ENCODE data around the gene ZNF883.

The ZNF883 gene

GRCh38 chr9:112917987-112918362 lies 94.0 kb downstream of the ZNF883 start:
- no peak for DNase-seq (ENCODE audit: low read depth)

- no peak for DNase-seq (ENCODE audit: low read depth)
Measured at GRCh38 chr9:112917047-112917986, 94.7 kb downstream of the ZNF883 start.

- DNase-seq (ENCODE audit: low read depth) = no peak
Measured at GRCh38 chr9:112914524-112914923, 97.5 kb downstream of the ZNF883 start.

GRCh38 chr9:112913326-112913725 lies 98.7 kb downstream of the ZNF883 start:
- DNase-seq (ENCODE audit: low read depth) = no peak

GRCh38 chr9:112912636-112913035 lies 99.4 kb downstream of the ZNF883 start:
- no peak for DNase-seq (ENCODE audit: low read depth)

- DNase-seq (ENCODE audit: low read depth) = no peak
Measured at GRCh38 chr9:112911736-112912135, 100.3 kb downstream of the ZNF883 start.
